Colonic mucosa (tissue), 4 donors: Measurements from ENCODE around the gene CAPN15. TPM values are rescaled to one million over a fixed set of nuclear protein-coding genes. Genes with fewer than 3 reads are reported as not detected.

Experiments
- DNase-seq: peaks from one replicate; pipeline ENCODE4 v3.0.0-alpha.2; 2020
- H3K27ac ChIP-seq: fragments of 200-600 bp; one replicate; pipeline ENCODE4 v1.8.0; 2021
- H3K27me3 ChIP-seq: fragments of 200-600 bp; one replicate; pipeline ENCODE4 v1.8.0; 2021
- H3K36me3 ChIP-seq: fragments of 200-600 bp; one replicate; pipeline ENCODE4 v1.8.0; 2021
- H3K4me1 ChIP-seq: fragments of 200-600 bp; one replicate; pipeline ENCODE4 v1.8.0; 2021; ENCODE audit warnings: mild to moderate bottlenecking
- H3K4me3 ChIP-seq: fragments of 200-600 bp; one replicate; pipeline ENCODE4 v1.8.0; 2021
- H3K9ac ChIP-seq, 2 donors: one replicate each; pipeline ENCODE4 v1.7.0; 2013; ENCODE audit warnings: control low read depth in 2 of 2, low read depth in 2 of 2, low read length in 2 of 2
- H3K9me3 ChIP-seq: fragments of 200-600 bp; one replicate; pipeline ENCODE4 v1.8.0; 2021
- CTCF ChIP-seq: fragments of 200-600 bp; IDR thresholded peaks from one replicate; pipeline ENCODE4 v1.8.0; 2022; ENCODE audit warnings: antibody characterized with exemption, mild to moderate bottlenecking
- intact Hi-C: fragments of 100-400 bp; cut with DNase I; formaldehyde crosslinking; loops from one replicate; pipeline ENCODE4 v1.14.1; 2022
- total RNA-seq, 2 donors: library from RNA; stranded (reverse); fragmentation: NEBNext Ultra II Directional in 1 of 2; extraction: Animal tissue kit (Norgen Biotek cat#: 25700) in 1 of 2; gene quantifications; one replicate each; pipeline ENCODE4 v1.2.1, GENCODE V29; 2021
- donor health status: healthy.
- donor health status: DM: no; HTN: no; CAD: no.
- donor health status: DM: no; HTN: no; CAD: no.

CAPN15 gene
- total RNA-seq, 2 donors from 2014 or later, result 74.6 to 139 TPM

GRCh38 chr16:508884-509736 lies 18.4 kb upstream of the CAPN15 start:
- no peak overlapping the region for H3K9ac ChIP-seq
- intact Hi-C loops, result no loop called here
- no peak overlapping the region for H3K4me3 ChIP-seq
- no peaks in the 10 kb centered on the region for H3K27me3 ChIP-seq
- H3K4me1 ChIP-seq, result no peaks in the 10 kb centered on the region
- H3K27ac ChIP-seq, result no peak overlapping the region
- H3K9me3 ChIP-seq, result no peaks in the 10 kb centered on the region
- H3K36me3 ChIP-seq, result no peaks in the 10 kb centered on the region
- no peak for TF ChIP-seq CTCF
- DNase-seq, result peak; percentile 36

GRCh38 chr16:510066-510825 lies 17.3 kb upstream of the CAPN15 start:
- Histone ChIP-seq H3K36me3 (no peaks in the 10 kb centered on the region), H3K4me1 (no peaks in the 10 kb centered on the region), H3K9me3 (no peaks in the 10 kb centered on the region), H3K27me3 (no peaks in the 10 kb centered on the region), H3K27ac (no peak overlapping the region), H3K9ac (no peak overlapping the region), H3K4me3 (no peak overlapping the region)
- intact Hi-C loops, result no loop called here
- TF ChIP-seq CTCF, result no peak
- DNase-seq, result no peak

- no peak for DNase-seq
- Histone ChIP-seq H3K27ac (no peak overlapping the region), H3K27me3 (no peaks in the 10 kb centered on the region), H3K4me1 (no peaks in the 10 kb centered on the region), H3K4me3 (no peak overlapping the region), H3K36me3 (no peaks in the 10 kb centered on the region), H3K9ac (no peak overlapping the region), H3K9me3 (no peaks in the 10 kb centered on the region)
- no peak for TF ChIP-seq CTCF
- intact Hi-C loops, result no loop called here
These were observed 14.7 kb upstream of the CAPN15 start for GRCh38 chr16:512802-513201.

GRCh38 chr16:513950-514349 lies 13.6 kb upstream of the CAPN15 start:
- no peak for TF ChIP-seq CTCF
- Histone ChIP-seq H3K27me3 (no peaks in the 10 kb centered on the region), H3K36me3 (no peaks in the 10 kb centered on the region), H3K27ac (no peak overlapping the region), H3K9ac (no peak overlapping the region), H3K4me1 (no peaks in the 10 kb centered on the region), H3K9me3 (no peaks in the 10 kb centered on the region), H3K4me3 (no peak overlapping the region)
- intact Hi-C loops, result no loop called here
- no peak for DNase-seq

GRCh38 chr16:515175-515938 lies 12.2 kb upstream of the CAPN15 start:
- intact Hi-C loops, result no loop called here
- Histone ChIP-seq H3K9ac (no peak overlapping the region), H3K4me1 (no peaks in the 10 kb centered on the region), H3K27me3 (no peaks in the 10 kb centered on the region), H3K4me3 (no peak overlapping the region), H3K9me3 (no peaks in the 10 kb centered on the region), H3K36me3 (no peaks in the 10 kb centered on the region), H3K27ac (no peak overlapping the region)
- DNase-seq, result no peak
- TF ChIP-seq CTCF, result no peak
